Endothelial cell of umbilical vein (primary cell): ENCODE measurements around the gene EIF2D. TPM values are rescaled to one million over a fixed set of nuclear protein-coding genes. Genes with fewer than 3 reads are reported as not detected.

ENCODE experiments used
- BruUV-seq: library from RNA; stranded (reverse); fragments of 400-500 nt; replicated peaks from 2 replicates; lab custom pipeline; 2021; lab: Mats Ljungman, UMichigan
- CTCF ChIA-PET: fragments of 300-600, 350-600 bp; sonication (Branson Sonifier 250); formaldehyde crosslinking; loops from one replicate; lab custom pipeline; 2021; ENCODE audit warnings: antibody characterized with exemption, inconsistent platforms; lab: Charles Lee
- POLR2A ChIA-PET: fragments of 300-600, 350-600 bp; sonication (Branson Sonifier 250); formaldehyde crosslinking; loops from one replicate; lab custom pipeline; 2021; ENCODE audit warnings: antibody characterized with exemption, inconsistent platforms; lab: Charles Lee
- DNase-seq: peaks from one replicate; pipeline ENCODE4 v3.0.0-alpha.2; 2011; ENCODE audit warnings: low read depth, low spot score
- FAIRE-seq: peaks from 2 replicates; lab custom pipeline; 2011; peaks lifted over from hg19 to GRCh38; lab: Jason Lieb, UNC
- H2AFZ ChIP-seq: 2 replicates; pipeline ENCODE4 v1.6.0; 2012; ENCODE audit warnings: low read depth, low read length, control low read depth, inconsistent platforms
- H3K27ac ChIP-seq: 2 replicates; pipeline ENCODE4 v1.5.1; 2011; ENCODE audit warnings: low read depth, mild to moderate bottlenecking, control low read depth, low read length, moderate library complexity; ENCODE audit not compliant: insufficient read depth
- H3K27me3 ChIP-seq, 2 experiments: 2 replicates each; pipeline versions ENCODE4 v1.6.0 to v1.6.1; 2011; ENCODE audit warnings: low read length in 2 of 2, mixed read lengths in 1 of 2; ENCODE audit not compliant: control insufficient read depth in 2 of 2, insufficient read depth in 2 of 2
- H3K36me3 ChIP-seq, 2 experiments: 2 replicates in 1 of 2; 3 replicates in 1 of 2; pipeline ENCODE4 v1.5.1; 2011; ENCODE audit warnings: low read length in 2 of 2, mild to moderate bottlenecking in 1 of 2, moderate library complexity in 1 of 2; ENCODE audit not compliant: control insufficient read depth in 2 of 2, insufficient read depth in 2 of 2; ENCODE audit errors: extremely low read depth in 1 of 2
- H3K4me1 ChIP-seq: 3 replicates; pipeline ENCODE4 v1.5.1; 2011; ENCODE audit warnings: mild to moderate bottlenecking, low read length; ENCODE audit not compliant: control insufficient read depth, insufficient read depth; ENCODE audit errors: extremely low read depth
- H3K4me2 ChIP-seq: 2 replicates; pipeline ENCODE4 v1.6.1; 2011; ENCODE audit warnings: low read length, control low read depth, mixed read lengths; ENCODE audit not compliant: insufficient read depth
- H3K4me3 ChIP-seq, 3 experiments: fragments of 200-600 bp in 1 of 3; sonication (generic), shearing (Covaris generic) in 1 of 3; replicated peaks in 1 of 3; 2 replicates each; pipeline ENCODE4 v1.5.1; 2011 to 2016; ENCODE audit warnings: control low read depth in 3 of 3, low read length in 3 of 3, mild to moderate bottlenecking in 2 of 3, inconsistent platforms in 1 of 3, low read depth in 1 of 3, moderate library complexity in 1 of 3; ENCODE audit not compliant: insufficient read depth in 1 of 3
- H3K79me2 ChIP-seq: 2 replicates; pipeline ENCODE4 v1.6.0; 2012; ENCODE audit warnings: low read length, inconsistent platforms; ENCODE audit not compliant: control insufficient read depth, insufficient read depth
- H3K9ac ChIP-seq: replicated peaks from 2 replicates; pipeline ENCODE3; 2011; ENCODE audit warnings: low read length, control low read depth; ENCODE audit not compliant: insufficient read depth; ENCODE audit errors: extremely low read depth
- H3K9me1 ChIP-seq: replicated peaks from 3 replicates; pipeline ENCODE4 v1.6.0; 2011; ENCODE audit warnings: mild to moderate bottlenecking, low read length; ENCODE audit not compliant: control insufficient read depth, insufficient read depth; ENCODE audit errors: extremely low read depth
- H3K9me3 ChIP-seq: replicated peaks from 2 replicates; pipeline ENCODE4 v1.5.1; 2012; ENCODE audit warnings: low read length, inconsistent platforms; ENCODE audit not compliant: control insufficient read depth, insufficient read depth
- H4K20me1 ChIP-seq: replicated peaks from 2 replicates; pipeline ENCODE3; 2011; ENCODE audit warnings: mild to moderate bottlenecking, low read length; ENCODE audit not compliant: control insufficient read depth, insufficient read depth; ENCODE audit errors: extremely low read depth
- CTCF ChIP-seq, 2 donors: IDR thresholded peaks; 1 replicate in 1 of 2; 2 replicates in 1 of 2; pipeline ENCODE4 v1.5.1; 2011; ENCODE audit warnings: low read length in 2 of 2, mild to moderate bottlenecking in 2 of 2, moderate library complexity in 2 of 2, control low read depth in 1 of 2, inconsistent platforms in 1 of 2, low read depth in 1 of 2; ENCODE audit not compliant: insufficient read depth in 1 of 2; ENCODE audit errors: extremely low read depth in 1 of 2
- EZH2 ChIP-seq: IDR thresholded peaks from 2 replicates; pipeline ENCODE4 v1.6.1; 2012; ENCODE audit warnings: borderline replicate concordance, low read depth, mild to moderate bottlenecking, moderate library complexity, low read length, inconsistent platforms; ENCODE audit not compliant: severe bottlenecking
- FOS ChIP-seq: IDR thresholded peaks from 2 replicates; pipeline ENCODE4 v1.6.1; 2011; ENCODE audit warnings: mild to moderate bottlenecking, low read length, moderate library complexity, borderline replicate concordance; ENCODE audit not compliant: insufficient read depth
- GATA2 ChIP-seq: IDR thresholded peaks from 2 replicates; pipeline ENCODE4 v1.7.0; 2011; ENCODE audit warnings: low read depth, mild to moderate bottlenecking, moderate library complexity, mixed read lengths, low read length; ENCODE audit not compliant: insufficient read length, insufficient read depth
- JUN ChIP-seq: IDR thresholded peaks from 2 replicates; pipeline ENCODE4 v1.6.1; 2011; ENCODE audit warnings: borderline replicate concordance, low read depth; ENCODE audit not compliant: insufficient read length, insufficient read depth
- MAX ChIP-seq: IDR thresholded peaks from 2 replicates; pipeline ENCODE4 v1.6.1; 2011; ENCODE audit not compliant: insufficient read depth, insufficient read length
- MYC ChIP-seq: IDR thresholded peaks from one replicate; pipeline ENCODE4 v1.6.1; 2011; ENCODE audit warnings: mild to moderate bottlenecking, low read depth, low read length
- POLR2A ChIP-seq: IDR thresholded peaks from 2 replicates; pipeline ENCODE4 v1.6.1; 2012; ENCODE audit warnings: low read depth, mild to moderate bottlenecking, control low read depth, low read length
- POLR2AphosphoS5 ChIP-seq: IDR thresholded peaks from 2 replicates; pipeline ENCODE4 v1.6.1; 2012; ENCODE audit warnings: low read depth, mild to moderate bottlenecking, control low read depth, low read length, moderate library complexity; ENCODE audit not compliant: insufficient read depth
- dilution Hi-C: fragments of 300-500 bp; cut with MboI; formaldehyde crosslinking; loops from one replicate; pipeline ENCODE4 v1.15.0; 2019; ENCODE audit warnings: low sequenced_read_pairs; ENCODE audit not compliant: extremely low pct_ligation_motif_present
- intact Hi-C: fragments of 100-400 bp; cut with micrococcal nuclease; formaldehyde crosslinking; loops from one replicate; pipeline ENCODE4 v1.10.0; 2022
- polyA plus RNA-seq, 4 experiments: library from polyadenylated mRNA; depleted of rRNA in 3 of 4; stranded (reverse) in 3 of 4; unstranded in 1 of 4; fragments of >200 nt; gene quantifications; 2 replicates each; pipeline versions ENCODE4 v1.2.1 to v1.2.3, GENCODE V29; 2011 to 2012; ENCODE audit warnings: missing spikeins in 1 of 4
- total RNA-seq: library from RNA; stranded (reverse); gene quantifications from 2 replicates; pipeline ENCODE4 v1.2.3, GENCODE V29; 2021

The EIF2D gene
- total and polyA plus RNA-seq, 2 donors (not counting 3 experiments of a cell fraction or from before 2014, with no cell fraction given) = 48.0 to 54.1 TPM

DNA sequence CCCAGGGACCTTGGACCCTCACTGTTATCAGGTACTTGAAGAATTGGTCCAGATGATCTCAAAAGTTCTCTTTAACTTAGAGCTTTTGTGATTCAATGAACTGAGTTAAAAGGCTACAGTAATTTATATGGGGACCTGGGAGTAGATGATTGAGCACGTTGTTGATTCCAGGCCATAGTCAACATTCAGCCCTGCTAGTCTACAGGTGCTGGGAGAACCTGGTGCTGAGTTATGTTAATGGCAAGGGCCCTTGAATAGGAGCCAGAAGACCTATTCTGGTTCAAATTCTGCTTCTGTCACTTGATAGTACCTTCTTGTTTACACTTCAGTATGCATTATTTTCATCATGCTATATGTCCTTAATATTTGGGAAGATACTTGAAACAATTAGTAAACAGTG is 34.2 kb upstream of the EIF2D start:
- Histone ChIP-seq H3K4me3 (no peak overlapping the region), H3K9me3 (no peaks in the 10 kb centered on the region), H3K36me3 (peaks cover 6 to 7% of the 10 kb centered on the region in 2 experiments), H3K27me3 (no peaks in the 10 kb centered on the region), H3K4me1 (no peaks in the 10 kb centered on the region), H3K27ac (no peak overlapping the region), H3K4me2 (no peak overlapping the region), H4K20me1 (no peaks in the 10 kb centered on the region), H3K79me2 (no peaks in the 10 kb centered on the region), H2AFZ (no peak overlapping the region), H3K9ac (no peak overlapping the region), H3K9me1 (no peaks in the 10 kb centered on the region)
- intact Hi-C loops = no loop called here
- TF ChIP-seq GATA2 = no peak
- TF ChIP-seq POLR2AphosphoS5 = no peak
- TF ChIP-seq POLR2A = no peak
- TF ChIP-seq EZH2 = no peak
- no peak for TF ChIP-seq MAX
- no peak for TF ChIP-seq JUN
- no peak for TF ChIP-seq MYC
- no peak for TF ChIP-seq CTCF (IDR thresholded peaks at IDR 0.05; ENCODE audit: extremely low read depth in 1 of 2, insufficient read depth in 1 of 2, low read depth in 1 of 2, low read length in 2 of 2)
- TF ChIP-seq FOS = no peak
- DNase-seq (no peak), FAIRE-seq (no peak)
- no TSS peak for BruUV-seq
- dilution Hi-C loops = no loop called here
- CTCF ChIA-PET = interaction anchor here (6.6 kb wide), 1 partner anchor 17 kb away, joined by 52 read pairs; no protein-coding TSS in a partner anchor
- POLR2A ChIA-PET = no interaction called here
